Loucy (cell line): Measurements from ENCODE around the gene MCRIP1.
A peak's percentile ranks its signal among the peaks of the same experiment; 100 is the strongest.

Experiments
- H2AFZ ChIP-seq: fragments of 200-600 bp; sonication (generic); 2 replicates; pipeline ENCODE4 v1.6.0; 2016; ENCODE audit warnings: antibody characterized with exemption, mild to moderate bottlenecking, low read length, moderate library complexity
- H3F3A ChIP-seq: fragments of 200-600 bp; 2 replicates; pipeline ENCODE4 v1.6.0; 2016; ENCODE audit warnings: antibody characterized with exemption, low read depth, mild to moderate bottlenecking
- H3K27me3 ChIP-seq: fragments of 200-600 bp; sonication (generic); 2 replicates; pipeline ENCODE4 v1.6.1; 2014; ENCODE audit warnings: low read length, mild to moderate bottlenecking; ENCODE audit not compliant: insufficient read depth, poor library complexity, severe bottlenecking
- H3K36me3 ChIP-seq: fragments of 200-600 bp; sonication (generic); 2 replicates; pipeline ENCODE4 v1.6.1; 2016; ENCODE audit warnings: low read length; ENCODE audit not compliant: insufficient read depth
- H3K4me1 ChIP-seq: fragments of 200-600 bp; sonication (generic); 2 replicates; pipeline ENCODE4 v1.5.1; 2014; ENCODE audit warnings: low read length, mild to moderate bottlenecking; ENCODE audit not compliant: insufficient read depth, poor library complexity, severe bottlenecking
- H3K4me2 ChIP-seq: fragments of 200-600 bp; sonication (generic); 2 replicates; pipeline ENCODE4 v1.6.0; 2014; ENCODE audit warnings: antibody characterized with exemption, low read length, low read depth, mild to moderate bottlenecking; ENCODE audit not compliant: poor library complexity, severe bottlenecking
- H3K4me3 ChIP-seq: fragments of 200-600 bp; sonication (generic); 2 replicates; pipeline ENCODE4 v1.5.1; 2014; ENCODE audit warnings: low read length, mild to moderate bottlenecking, mixed read lengths; ENCODE audit not compliant: poor library complexity, severe bottlenecking
- H3K79me2 ChIP-seq: fragments of 200-600 bp; sonication (generic); 2 replicates; pipeline ENCODE4 v1.6.1; 2014; ENCODE audit warnings: low read length; ENCODE audit not compliant: insufficient read depth
- H3K9ac ChIP-seq: fragments of 200-600 bp; sonication (generic); 2 replicates; pipeline ENCODE4 v1.6.0; 2014; ENCODE audit warnings: mild to moderate bottlenecking, low read depth, low read length, moderate library complexity; ENCODE audit not compliant: poor library complexity, severe bottlenecking
- H3K9me2 ChIP-seq: fragments of 200-600 bp; sonication (generic); replicated peaks from 2 replicates; pipeline ENCODE4 v1.6.1; 2016; ENCODE audit warnings: low read depth, low read length, mixed read lengths
- H3K9me3 ChIP-seq: fragments of 200-600 bp; sonication (generic); 2 replicates; pipeline ENCODE4 v1.6.1; 2014; ENCODE audit warnings: mild to moderate bottlenecking, antibody characterized with exemption, low read length, low read depth; ENCODE audit not compliant: insufficient read depth
- H4K20me1 ChIP-seq: fragments of 200-600 bp; sonication (generic); 2 replicates; pipeline ENCODE4 v1.6.0; 2014; ENCODE audit warnings: antibody characterized with exemption, low read length, mild to moderate bottlenecking; ENCODE audit not compliant: insufficient read depth, poor library complexity, severe bottlenecking
- EZH2phosphoT487 ChIP-seq: fragments of 200-600 bp; IDR thresholded peaks from 2 replicates; pipeline ENCODE4 v1.6.1; 2018; ENCODE audit warnings: antibody characterized with exemption, mild to moderate bottlenecking, moderate library complexity, borderline replicate concordance
- TF ChIP-seq, protein P1 (sequence below): fragments of 200-600 bp; sonication (generic); conservative IDR thresholded peaks from 2 replicates; pipeline ENCODE4 v1.5.1; 2014; ENCODE audit warnings: mild to moderate bottlenecking, antibody characterized with exemption, low read length

Gene MCRIP1

DNA sequence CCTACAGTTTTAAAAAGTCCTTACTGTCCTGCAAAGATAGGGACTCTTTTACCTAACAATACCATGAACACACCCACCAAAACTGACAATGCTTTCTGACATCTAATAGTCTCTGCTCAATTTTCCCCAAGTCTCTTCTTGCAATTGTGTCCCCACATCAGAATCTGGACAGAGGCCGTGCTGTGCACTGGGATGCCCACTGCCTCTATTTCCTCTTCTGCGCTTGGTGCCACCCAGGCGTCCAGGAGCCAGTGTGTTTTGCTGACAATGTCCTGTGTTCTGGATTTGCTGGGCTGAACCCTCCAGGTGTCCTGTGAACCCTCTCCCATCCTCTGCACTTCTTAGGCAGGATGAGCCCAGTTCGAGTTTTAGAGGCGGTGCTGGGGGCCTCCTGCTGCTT is 44.5 kb upstream of the MCRIP1 start:
- Histone ChIP-seq H3K4me2 (no peak overlapping the region), H3K36me3 (peaks cover 29% of the 10 kb centered on the region; the same call in 1 of the 2 replicates), H3F3A (peaks cover 8% of the 10 kb centered on the region; the same call in 1 of the 2 replicates), H3K79me2 (peaks cover 20% of the 10 kb centered on the region), H4K20me1 (no peaks in the 10 kb centered on the region), H3K4me3 (no peak overlapping the region), H3K9me2 (no peaks in the 10 kb centered on the region), H3K9ac (no peak overlapping the region), H3K27me3 (no peaks in the 10 kb centered on the region), H2AFZ (no peak overlapping the region), H3K4me1 (peaks cover 5% of the 10 kb centered on the region), H3K9me3 (no peaks in the 10 kb centered on the region)
- TF ChIP-seq, protein P1, sequence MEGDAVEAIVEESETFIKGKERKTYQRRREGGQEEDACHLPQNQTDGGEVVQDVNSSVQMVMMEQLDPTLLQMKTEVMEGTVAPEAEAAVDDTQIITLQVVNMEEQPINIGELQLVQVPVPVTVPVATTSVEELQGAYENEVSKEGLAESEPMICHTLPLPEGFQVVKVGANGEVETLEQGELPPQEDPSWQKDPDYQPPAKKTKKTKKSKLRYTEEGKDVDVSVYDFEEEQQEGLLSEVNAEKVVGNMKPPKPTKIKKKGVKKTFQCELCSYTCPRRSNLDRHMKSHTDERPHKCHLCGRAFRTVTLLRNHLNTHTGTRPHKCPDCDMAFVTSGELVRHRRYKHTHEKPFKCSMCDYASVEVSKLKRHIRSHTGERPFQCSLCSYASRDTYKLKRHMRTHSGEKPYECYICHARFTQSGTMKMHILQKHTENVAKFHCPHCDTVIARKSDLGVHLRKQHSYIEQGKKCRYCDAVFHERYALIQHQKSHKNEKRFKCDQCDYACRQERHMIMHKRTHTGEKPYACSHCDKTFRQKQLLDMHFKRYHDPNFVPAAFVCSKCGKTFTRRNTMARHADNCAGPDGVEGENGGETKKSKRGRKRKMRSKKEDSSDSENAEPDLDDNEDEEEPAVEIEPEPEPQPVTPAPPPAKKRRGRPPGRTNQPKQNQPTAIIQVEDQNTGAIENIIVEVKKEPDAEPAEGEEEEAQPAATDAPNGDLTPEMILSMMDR = no peak
- no peak for TF ChIP-seq EZH2phosphoT487

DNA sequence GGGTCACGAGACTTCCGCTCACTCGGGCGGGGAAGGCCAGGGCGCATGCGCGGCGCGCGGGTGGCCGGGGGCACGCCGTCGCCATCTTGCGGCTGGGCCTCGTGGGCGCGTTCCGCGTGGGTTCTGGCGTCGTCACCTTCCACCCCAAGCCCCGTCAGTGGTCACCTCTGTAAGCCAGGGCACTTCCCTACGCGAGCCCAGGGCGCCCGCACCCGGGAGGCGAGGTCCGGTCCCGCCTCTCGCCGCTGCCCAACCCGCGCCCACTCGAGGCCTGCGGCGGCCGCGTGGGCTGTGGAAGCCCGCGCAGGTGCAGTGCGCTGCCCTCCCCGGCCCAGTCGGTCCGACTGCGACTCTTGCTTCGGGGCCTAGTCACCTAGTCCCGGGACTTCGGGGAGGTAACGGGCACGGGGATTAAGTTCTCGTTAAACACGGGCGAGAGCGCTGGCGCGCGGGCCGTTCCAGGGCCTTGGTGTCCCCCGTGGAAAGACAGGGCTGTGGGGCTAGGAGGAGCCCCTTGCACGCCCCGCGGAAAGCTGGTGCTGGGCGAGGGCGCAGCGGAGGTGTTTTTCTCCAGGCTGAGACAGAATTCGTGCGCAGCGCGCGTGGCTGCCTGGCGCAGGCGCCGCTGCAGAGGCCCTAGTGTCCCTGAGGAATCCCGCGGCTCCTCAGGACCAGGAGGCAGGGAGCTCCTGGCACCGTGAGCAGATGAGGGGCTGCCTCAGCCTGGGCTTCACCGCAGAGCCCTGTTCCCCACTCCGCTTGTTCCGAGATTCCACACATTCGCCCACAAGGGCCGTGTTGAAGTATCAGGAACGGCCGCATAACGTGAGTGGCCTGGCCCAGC is 38.5 kb upstream of the MCRIP1 start:
- Histone ChIP-seq H3K4me1 (peaks cover 17% of the 10 kb centered on the region), H3K9ac (peak overlapping the region; percentile 100), H3K27me3 (peaks cover 4% of the 10 kb centered on the region), H2AFZ (peak overlapping the region; percentile 62), H3K4me3 (peak overlapping the region; percentile 95), H3K9me2 (no peaks in the 10 kb centered on the region), H3K9me3 (no peaks in the 10 kb centered on the region), H3K36me3 (peaks cover 18% of the 10 kb centered on the region), H4K20me1 (peaks cover 33% of the 10 kb centered on the region), H3F3A (peaks cover 8% of the 10 kb centered on the region; the same call in 1 of the 2 replicates), H3K4me2 (peak overlapping the region; percentile 84), H3K79me2 (peaks cover 58% of the 10 kb centered on the region)
- TF ChIP-seq EZH2phosphoT487 = no peak
- TF ChIP-seq, protein P1 = peak; percentile 21; the same call in 1 of the 2 replicates

DNA sequence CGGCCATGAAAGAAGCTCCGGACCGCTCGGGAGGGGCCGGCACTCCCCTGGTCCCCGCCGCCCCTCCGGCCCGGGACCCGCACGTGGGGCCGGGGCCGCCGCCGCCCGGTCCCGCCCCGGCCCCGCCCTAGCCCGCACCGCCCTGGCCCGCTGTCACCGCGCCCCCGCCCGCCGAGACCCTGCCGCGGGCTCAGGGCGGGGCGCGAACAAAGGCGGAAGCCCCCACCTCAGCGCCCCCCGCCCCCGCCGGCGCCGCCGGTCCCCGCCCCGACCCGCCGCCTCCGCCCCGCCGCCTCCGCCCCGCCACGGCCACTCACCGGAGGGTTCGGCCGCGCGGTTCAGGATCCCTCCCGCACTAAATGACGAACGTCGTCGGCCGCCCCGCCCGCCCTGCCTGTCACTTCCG is 37.9 kb upstream of the MCRIP1 start, which contains the start of gene ARHGDIA:
Gene ARHGDIA (minus strand): TSS at position 357 of the 406 bp plus-strand sequence. CDS start 1,407 bp downstream, outside the sequence.
- Histone ChIP-seq H3K4me3 (peak within 1 kb of the TSS; percentile 95), H3K4me1 (peaks cover 17% of the 10 kb centered on the region), H3K4me2 (peak within 1 kb of the TSS; percentile 99), H3F3A (peaks cover 8% of the 10 kb centered on the region; the same call in 1 of the 2 replicates), H3K9me3 (no peaks in the 10 kb centered on the region), H3K9ac (peak within 1 kb of the TSS; percentile 100), H3K9me2 (no peaks in the 10 kb centered on the region), H3K79me2 (peaks cover 65% of the 10 kb centered on the region), H4K20me1 (peaks cover 33% of the 10 kb centered on the region), H3K36me3 (peaks cover 18% of the 10 kb centered on the region), H3K27me3 (peaks cover 4% of the 10 kb centered on the region), H2AFZ (peak within 1 kb of the TSS; percentile 62)
- TF ChIP-seq, protein P1 = no peak
- TF ChIP-seq EZH2phosphoT487 = no peak
